Hepatocyte (in vitro differentiated cells): ENCODE data around the gene MAP4K3. TPM values are rescaled to one million over a fixed set of nuclear protein-coding genes. Genes with fewer than 3 reads are reported as not detected.

ENCODE experiments used
- DNase-seq: peaks from one replicate; pipeline ENCODE4 v3.0.0-alpha.2; 2016; ENCODE audit warnings: low spot score
- H2AFZ ChIP-seq: fragments of 200-600 bp; sonication (generic); 2 replicates; pipeline ENCODE4 v1.6.0; 2016; ENCODE audit warnings: antibody characterized with exemption, mild to moderate bottlenecking
- H3K27ac ChIP-seq: fragments of 200-600 bp; sonication (generic); 2 replicates; pipeline ENCODE4 v1.5.1; 2016; ENCODE audit warnings: mild to moderate bottlenecking
- H3K27me3 ChIP-seq: fragments of 200-600 bp; sonication (generic); 2 replicates; pipeline ENCODE4 v1.6.1; 2016
- H3K36me3 ChIP-seq: fragments of 200-600 bp; sonication (generic); replicated peaks from 2 replicates; pipeline ENCODE4 v1.5.1; 2016; ENCODE audit warnings: low read depth; ENCODE audit not compliant: insufficient read depth
- H3K4me1 ChIP-seq: fragments of 200-600 bp; sonication (generic); 2 replicates; pipeline ENCODE4 v1.5.1; 2016; ENCODE audit warnings: mild to moderate bottlenecking, moderate library complexity; ENCODE audit not compliant: insufficient read depth
- H3K4me2 ChIP-seq: fragments of 200-600 bp; sonication (generic); 2 replicates; pipeline ENCODE4 v1.6.0; 2016
- H3K4me3 ChIP-seq: fragments of 200-600 bp; sonication (generic); 2 replicates; pipeline ENCODE4 v1.5.1; 2016; ENCODE audit warnings: mild to moderate bottlenecking
- H3K79me2 ChIP-seq: fragments of 200-600 bp; sonication (generic); 2 replicates; pipeline ENCODE4 v1.6.0; 2017; ENCODE audit warnings: mild to moderate bottlenecking
- H3K9me2 ChIP-seq: fragments of 200-600 bp; sonication (generic); replicated peaks from 2 replicates; pipeline ENCODE4 v1.6.0; 2017; ENCODE audit warnings: mild to moderate bottlenecking; ENCODE audit not compliant: insufficient read depth
- H3K9me3 ChIP-seq: fragments of 200-600 bp; sonication (generic); 2 replicates; pipeline ENCODE4 v1.5.1; 2016; ENCODE audit warnings: low read depth, mild to moderate bottlenecking
- H4K20me1 ChIP-seq: fragments of 200-600 bp; sonication (generic); 2 replicates; pipeline ENCODE4 v1.6.0; 2016; ENCODE audit warnings: mild to moderate bottlenecking; ENCODE audit not compliant: insufficient read depth, poor library complexity, severe bottlenecking
- CTCF ChIP-seq: fragments of 200-600 bp; sonication (generic); IDR thresholded peaks from 2 replicates; pipeline ENCODE4 v1.5.1; 2016; ENCODE audit warnings: antibody characterized with exemption, mild to moderate bottlenecking; ENCODE audit not compliant: poor library complexity
- EZH2 ChIP-seq: fragments of 200-600 bp; sonication (generic); IDR thresholded peaks from 2 replicates; pipeline ENCODE4 v1.6.1; 2016; ENCODE audit warnings: antibody characterized with exemption, mild to moderate bottlenecking, borderline replicate concordance
- EZH2phosphoT487 ChIP-seq: fragments of 200-600 bp; sonication (generic); IDR thresholded peaks from one replicate; pipeline ENCODE4 v1.6.1; 2018; ENCODE audit warnings: antibody characterized with exemption, mild to moderate bottlenecking, low read depth, moderate library complexity; ENCODE audit not compliant: unreplicated experiment, severe bottlenecking
- WGBS: methylation state at CpG from one replicate; pipeline ENCODE4 v1.1.6; 2016; ENCODE audit warnings: low lambda C conversion rate; ENCODE audit errors: missing lambda C conversion rate; 5-methylcytosine and 5-hydroxymethylcytosine counted together
- polyA plus RNA-seq: library from polyadenylated mRNA; unstranded; fragments of >200 nt; fragmentation: Nextera tagmentation; extraction: Ambion mirVana; gene quantifications from 2 replicates; pipeline ENCODE4 v1.2.1, GENCODE V29; 2016
- total RNA-seq: library from RNA; depleted of rRNA; stranded (reverse); fragments of >200 nt; gene quantifications from 2 replicates; pipeline ENCODE4 v1.2.3, GENCODE V29; 2014

The MAP4K3 gene
- total and polyA plus RNA-seq, 2 experiments from 2014 or later: 24.5 to 65.1 TPM

GRCh38 chr2:39424951-39425350 lies 12.1 kb downstream of the MAP4K3 start:
- Histone ChIP-seq H2AFZ (no peak overlapping the region), H3K4me3 (no peak overlapping the region), H3K79me2 (peaks cover 100% of the 10 kb centered on the region), H4K20me1 (peaks cover 62% of the 10 kb centered on the region), H3K9me3 (no peaks in the 10 kb centered on the region), H3K36me3 (no peaks in the 10 kb centered on the region), H3K27ac (no peak overlapping the region), H3K9me2 (no peaks in the 10 kb centered on the region), H3K27me3 (no peaks in the 10 kb centered on the region), H3K4me1 (no peaks in the 10 kb centered on the region), H3K4me2 (no peak overlapping the region)
- DNase-seq: no peak
- no peak for TF ChIP-seq CTCF
- TF ChIP-seq EZH2: no peak
- no peak for TF ChIP-seq EZH2phosphoT487
- 93% methylated on average over 1 of the region's 1 CpG for WGBS

DNA sequence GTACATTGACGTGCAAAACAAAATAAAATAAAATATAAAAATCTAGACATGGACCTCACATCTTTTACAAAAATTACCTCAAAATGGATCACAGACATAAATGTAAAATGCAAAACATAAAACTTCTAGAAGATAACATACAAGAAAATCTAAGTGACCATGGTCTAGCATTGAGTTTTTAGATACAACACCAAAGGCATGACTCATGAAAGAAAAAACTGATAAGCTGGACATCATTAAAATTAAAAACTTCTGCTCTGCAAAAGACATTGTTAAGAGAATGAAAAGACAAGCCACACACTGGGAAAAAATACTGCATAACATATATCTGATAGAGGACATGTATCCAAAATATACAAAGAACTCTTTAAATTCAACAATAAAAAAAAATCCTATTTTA lies 14.4 kb downstream of the MAP4K3 start:
- Histone ChIP-seq H4K20me1 (peaks cover 67% of the 10 kb centered on the region), H3K4me2 (no peak overlapping the region), H2AFZ (no peak overlapping the region), H3K27ac (no peak overlapping the region), H3K9me2 (no peaks in the 10 kb centered on the region), H3K79me2 (peaks cover 100% of the 10 kb centered on the region), H3K9me3 (no peaks in the 10 kb centered on the region), H3K27me3 (no peaks in the 10 kb centered on the region), H3K4me3 (no peak overlapping the region), H3K4me1 (no peaks in the 10 kb centered on the region), H3K36me3 (no peaks in the 10 kb centered on the region)
- whole genome bisulfite sequencing: 100% methylated on average over 1 of the region's 1 CpG
- no peak for TF ChIP-seq CTCF
- TF ChIP-seq EZH2phosphoT487: no peak
- no peak for TF ChIP-seq EZH2
- DNase-seq: no peak

DNA sequence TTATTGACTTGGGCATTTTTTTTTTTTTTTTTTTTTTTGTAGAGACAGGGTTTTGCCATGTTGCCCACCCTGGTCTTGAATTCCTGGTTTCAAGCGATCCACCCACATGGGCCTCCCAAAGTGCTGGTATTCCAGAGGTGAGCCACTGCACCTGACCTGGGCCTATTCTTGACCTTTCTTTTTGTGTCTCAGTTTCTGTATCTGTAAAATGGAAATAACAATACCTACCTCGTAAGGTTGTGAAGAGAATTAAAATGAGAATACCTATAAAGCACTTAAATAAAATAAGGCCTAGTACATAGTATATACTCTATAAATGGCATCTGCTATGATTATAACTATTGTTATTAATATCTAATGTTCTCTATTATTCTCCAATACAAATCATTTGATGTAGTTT lies 15.7 kb downstream of the MAP4K3 start:
- Histone ChIP-seq H3K4me2 (no peak overlapping the region), H3K9me2 (no peaks in the 10 kb centered on the region), H3K4me3 (no peak overlapping the region), H3K9me3 (no peaks in the 10 kb centered on the region), H4K20me1 (peaks cover 65% of the 10 kb centered on the region), H3K27me3 (no peaks in the 10 kb centered on the region), H3K27ac (no peak overlapping the region), H3K4me1 (no peaks in the 10 kb centered on the region), H2AFZ (no peak overlapping the region), H3K36me3 (no peaks in the 10 kb centered on the region), H3K79me2 (peaks cover 99% of the 10 kb centered on the region)
- no peak for TF ChIP-seq EZH2phosphoT487
- no peak for TF ChIP-seq EZH2
- TF ChIP-seq CTCF: no peak
- no peak for DNase-seq
- 94% methylated on average over 2 of the region's 2 CpGs for WGBS
